CD14-positive monocyte (primary cell): ENCODE measurements around the gene RBM10. TPM values are rescaled to one million over a fixed set of nuclear protein-coding genes. Genes with fewer than 3 reads are reported as not detected.
A peak's percentile ranks its signal among the peaks of the same experiment; 100 is the strongest.

Experiments
- DNase-seq, 3 donors: peaks; one replicate each; pipeline ENCODE4 v3.0.0-alpha.2; 2011 to 2022
- H2AFZ ChIP-seq: 2 replicates; pipeline ENCODE4 v1.6.0; 2012; ENCODE audit warnings: mild to moderate bottlenecking, low read depth, low read length, inconsistent platforms; ENCODE audit not compliant: insufficient read depth, poor library complexity, severe bottlenecking
- H3K27ac ChIP-seq, 2 donors: 1 replicate in 1 of 2; 2 replicates in 1 of 2; pipeline ENCODE4 v1.5.1; 2012 to 2013; ENCODE audit warnings: low read length in 2 of 2, control low read depth in 1 of 2, inconsistent platforms in 1 of 2, low read depth in 1 of 2, mild to moderate bottlenecking in 1 of 2
- H3K27me3 ChIP-seq, 2 donors: one replicate each; pipeline versions ENCODE4 v1.6.0 to v1.6.1; 2011 to 2013; ENCODE audit warnings: low read length in 2 of 2; ENCODE audit not compliant: control insufficient read depth in 2 of 2, insufficient read depth in 2 of 2
- H3K36me3 ChIP-seq, 2 donors: replicated peaks in 1 of 2; 1 replicate in 1 of 2; 2 replicates in 1 of 2; pipeline versions ENCODE4 v1.5.1 to v1.6.1; 2012 to 2013; ENCODE audit warnings: low read length in 2 of 2, control low read depth in 1 of 2, inconsistent platforms in 1 of 2, mild to moderate bottlenecking in 1 of 2; ENCODE audit not compliant: insufficient read depth in 2 of 2, control insufficient read depth in 1 of 2
- H3K4me1 ChIP-seq, 2 donors: 1 replicate in 1 of 2; 2 replicates in 1 of 2; pipeline versions ENCODE4 v1.5.1 to v1.6.1; 2012 to 2013; ENCODE audit warnings: low read length in 2 of 2, control low read depth in 1 of 2, inconsistent platforms in 1 of 2, mild to moderate bottlenecking in 1 of 2, moderate library complexity in 1 of 2; ENCODE audit not compliant: insufficient read depth in 2 of 2, control insufficient read depth in 1 of 2
- H3K4me2 ChIP-seq: replicated peaks from 2 replicates; pipeline ENCODE3; 2012; ENCODE audit warnings: low read length, moderate library complexity, mild to moderate bottlenecking; ENCODE audit not compliant: poor library complexity, severe bottlenecking; ENCODE audit errors: extremely low read depth
- H3K4me3 ChIP-seq, 3 experiments: fragments of 200-600 bp in 1 of 3; sonication (generic) in 1 of 3; replicated peaks in 1 of 3; 1 replicate in 2 of 3; 2 replicates in 1 of 3; pipeline ENCODE4 v1.5.1; 2011 to 2013; ENCODE audit warnings: low read length in 3 of 3, mild to moderate bottlenecking in 3 of 3, control low read depth in 2 of 3, low read depth in 2 of 3, inconsistent platforms in 1 of 3, moderate library complexity in 1 of 3
- H3K79me2 ChIP-seq: 2 replicates; pipeline ENCODE4 v1.6.0; 2012; ENCODE audit warnings: mild to moderate bottlenecking, control low read depth, inconsistent platforms, low read length, moderate library complexity; ENCODE audit not compliant: insufficient read depth
- H3K9ac ChIP-seq: 2 replicates; pipeline ENCODE4 v1.6.0; 2017; ENCODE audit warnings: low read length, mild to moderate bottlenecking; ENCODE audit not compliant: insufficient read depth, poor library complexity, severe bottlenecking
- H3K9me3 ChIP-seq, 2 donors: replicated peaks in 1 of 2; 1 replicate in 1 of 2; 2 replicates in 1 of 2; pipeline versions ENCODE4 v1.5.1 to v1.6.1; 2012 to 2013; ENCODE audit warnings: low read length in 2 of 2, control low read depth in 1 of 2; ENCODE audit not compliant: control insufficient read depth in 1 of 2, insufficient read depth in 1 of 2
- H4K20me1 ChIP-seq: 2 replicates; pipeline ENCODE4 v1.6.0; 2012; ENCODE audit warnings: mild to moderate bottlenecking, low read length, control low read depth, moderate library complexity; ENCODE audit not compliant: insufficient read depth
- H3K27ac Mint-ChIP-seq, 7 donors: one replicate each; pipeline ENCODE4 v1.8.0; 2020; ENCODE audit warnings: mild to moderate bottlenecking in 7 of 7, mixed read lengths in 7 of 7, moderate library complexity in 6 of 7, inconsistent platforms in 2 of 7
- H3K27me3 Mint-ChIP-seq, 3 donors: one replicate each; pipeline ENCODE4 v1.8.0; 2021 to 2022; ENCODE audit warnings: low read depth in 3 of 3, mild to moderate bottlenecking in 3 of 3, mixed read lengths in 3 of 3, moderate library complexity in 3 of 3, inconsistent platforms in 1 of 3
- H3K36me3 Mint-ChIP-seq, 2 donors: one replicate each; pipeline ENCODE4 v1.8.0; 2020; ENCODE audit warnings: mixed read lengths in 2 of 2, inconsistent platforms in 1 of 2, mild to moderate bottlenecking in 1 of 2
- H3K4me1 Mint-ChIP-seq: one replicate; pipeline ENCODE4 v1.8.0; 2020; ENCODE audit warnings: mild to moderate bottlenecking, mixed read lengths
- H3K4me3 Mint-ChIP-seq, 2 donors: one replicate each; pipeline ENCODE4 v1.8.0; 2020; ENCODE audit warnings: mild to moderate bottlenecking in 2 of 2, mixed read lengths in 2 of 2, moderate library complexity in 1 of 2
- H3K9me3 Mint-ChIP-seq, 7 donors: one replicate each; pipeline ENCODE4 v1.8.0; 2020 to 2022; ENCODE audit warnings: mixed read lengths in 7 of 7, mild to moderate bottlenecking in 6 of 7, moderate library complexity in 6 of 7, inconsistent platforms in 2 of 7
- WGBS: methylation state at CpG from one replicate; pipeline ENCODE4 v1.1.5; 2013; ENCODE audit warnings: missing lambda C conversion rate; ENCODE audit not compliant: insufficient coverage; 5-methylcytosine and 5-hydroxymethylcytosine counted together
- intact Hi-C, 2 donors: fragments of 100-400 bp; cut with micrococcal nuclease; formaldehyde crosslinking; loops; one replicate each; pipeline versions ENCODE4 v1.15.0 to v1.15.1; 2023
- polyA plus RNA-seq, 3 donors: library from polyadenylated mRNA; depleted of rRNA in 1 of 3; unstranded in 2 of 3; stranded (reverse) in 1 of 3; fragments of 300-500 nt in 2 of 3; fragments of >200 nt in 1 of 3; fragmentation: Illumina TruSeq in 2 of 3; gene quantifications; 1 replicate in 2 of 3; 2 replicates in 1 of 3; pipeline ENCODE4 v1.2.3, GENCODE V29; 2012 to 2021
- TF ChIP-seq, protein P1 (sequence below): fragments of 200-600 bp; IDR thresholded peaks from one replicate; pipeline ENCODE4 v1.8.0; 2022; ENCODE audit warnings: antibody characterized with exemption, mild to moderate bottlenecking

Gene RBM10
- polyA plus RNA-seq, 3 donors, result 7.3 to 29.4 (median 14.0) TPM

DNA sequence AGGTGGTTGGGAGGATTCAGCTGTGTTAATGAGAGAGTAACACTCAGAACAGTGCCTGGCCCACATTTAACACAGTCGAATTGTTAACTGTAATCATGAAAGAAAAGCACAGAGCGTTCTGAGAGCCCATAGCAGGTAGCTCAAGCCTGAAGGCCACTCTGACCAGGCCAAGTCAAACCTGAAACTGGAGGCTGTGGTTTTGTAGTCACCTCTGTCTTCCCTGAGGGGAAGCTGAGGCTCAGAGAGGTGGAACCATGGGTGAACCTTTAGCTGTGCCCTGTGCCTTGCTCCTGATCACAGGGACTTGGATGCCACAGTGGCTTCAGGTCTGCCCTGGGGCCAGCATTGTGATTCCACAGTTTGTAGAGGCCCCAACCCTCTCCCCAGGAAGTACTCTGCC, 32.1 kb downstream of the RBM10 start:
- Mint-ChIP-seq H3K4me3 (no peak overlapping the region), H3K27me3 (peaks cover 0 to 54% (median 1%) of the 10 kb centered on the region in 3 donors), H3K36me3 (peaks cover 64 to 89% of the 10 kb centered on the region in 2 donors), H3K9me3 (peaks cover 0 to 2% (median 0%) of the 10 kb centered on the region in 7 donors), H3K4me1 (no peaks in the 10 kb centered on the region), H3K27ac (no peak overlapping the region)
- no peak overlapping the region for H3K4me2 ChIP-seq
- H4K20me1 ChIP-seq, result peaks cover 15% of the 10 kb centered on the region
- H3K9me3 ChIP-seq, result no peaks in the 10 kb centered on the region
- H3K27ac ChIP-seq, result no peak overlapping the region
- TF ChIP-seq, protein P1, sequence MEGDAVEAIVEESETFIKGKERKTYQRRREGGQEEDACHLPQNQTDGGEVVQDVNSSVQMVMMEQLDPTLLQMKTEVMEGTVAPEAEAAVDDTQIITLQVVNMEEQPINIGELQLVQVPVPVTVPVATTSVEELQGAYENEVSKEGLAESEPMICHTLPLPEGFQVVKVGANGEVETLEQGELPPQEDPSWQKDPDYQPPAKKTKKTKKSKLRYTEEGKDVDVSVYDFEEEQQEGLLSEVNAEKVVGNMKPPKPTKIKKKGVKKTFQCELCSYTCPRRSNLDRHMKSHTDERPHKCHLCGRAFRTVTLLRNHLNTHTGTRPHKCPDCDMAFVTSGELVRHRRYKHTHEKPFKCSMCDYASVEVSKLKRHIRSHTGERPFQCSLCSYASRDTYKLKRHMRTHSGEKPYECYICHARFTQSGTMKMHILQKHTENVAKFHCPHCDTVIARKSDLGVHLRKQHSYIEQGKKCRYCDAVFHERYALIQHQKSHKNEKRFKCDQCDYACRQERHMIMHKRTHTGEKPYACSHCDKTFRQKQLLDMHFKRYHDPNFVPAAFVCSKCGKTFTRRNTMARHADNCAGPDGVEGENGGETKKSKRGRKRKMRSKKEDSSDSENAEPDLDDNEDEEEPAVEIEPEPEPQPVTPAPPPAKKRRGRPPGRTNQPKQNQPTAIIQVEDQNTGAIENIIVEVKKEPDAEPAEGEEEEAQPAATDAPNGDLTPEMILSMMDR, result no peak
- peaks cover 82 to 99% of the 10 kb centered on the region in 2 donors for H3K36me3 ChIP-seq
- intact Hi-C loops, result no loop called here
- no peak for DNase-seq
- no peak overlapping the region for H3K4me3 ChIP-seq
- H3K9ac ChIP-seq, result no peak overlapping the region
- 50% methylated on average over 2 of the region's 2 CpGs for WGBS
- no peaks in the 10 kb centered on the region for H3K4me1 ChIP-seq
- H2AFZ ChIP-seq, result no peak overlapping the region
- H3K79me2 ChIP-seq, result no peaks in the 10 kb centered on the region
- H3K27me3 ChIP-seq, result no peaks in the 10 kb centered on the region

DNA sequence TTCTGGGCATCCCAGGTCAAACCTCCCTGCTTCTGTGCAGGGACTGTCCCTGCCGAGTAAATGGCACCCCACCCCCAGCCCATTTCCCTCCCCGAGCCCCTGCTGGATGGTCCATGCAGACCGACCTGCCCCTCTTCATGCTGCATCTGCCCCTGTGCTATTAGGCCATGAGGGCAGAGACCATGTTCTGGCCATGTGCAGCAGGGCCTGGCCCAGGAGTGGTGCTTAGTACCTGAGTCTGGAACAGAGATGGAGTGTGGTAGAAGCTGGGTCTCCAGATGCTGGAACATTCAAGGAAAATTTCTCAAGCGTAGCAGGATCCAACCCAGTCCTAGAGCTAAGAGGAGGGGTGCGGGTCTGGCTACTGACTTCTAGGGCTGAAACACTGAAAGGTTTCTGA, 33.3 kb downstream of the RBM10 start:
- Histone ChIP-seq H3K4me1 (no peaks in the 10 kb centered on the region), H3K9me3 (no peaks in the 10 kb centered on the region), H3K4me3 (no peak overlapping the region), H3K27me3 (no peaks in the 10 kb centered on the region), H3K9ac (no peak overlapping the region), H3K27ac (no peak overlapping the region), H4K20me1 (peaks cover 16% of the 10 kb centered on the region), H3K79me2 (no peaks in the 10 kb centered on the region), H3K36me3 (peaks cover 80 to 96% of the 10 kb centered on the region in 2 donors), H2AFZ (no peak overlapping the region), H3K4me2 (no peak overlapping the region)
- H3K27ac Mint-ChIP-seq, result peak overlapping the region in 1 of 7 donors; percentile 36
- TF ChIP-seq, protein P1, result no peak
- peaks cover 0 to 2% (median 0%) of the 10 kb centered on the region in 7 donors for H3K9me3 Mint-ChIP-seq
- intact Hi-C loops, result no loop called here
- H3K27me3 Mint-ChIP-seq, result peaks cover 0 to 52% (median 1%) of the 10 kb centered on the region in 3 donors
- H3K4me1 Mint-ChIP-seq, result no peaks in the 10 kb centered on the region
- H3K4me3 Mint-ChIP-seq, result no peak overlapping the region
- no peak for DNase-seq
- 100% methylated on average over 1 of the region's 5 CpGs for WGBS
- H3K36me3 Mint-ChIP-seq, result peaks cover 62 to 86% of the 10 kb centered on the region in 2 donors
